Right cardiac atrium (tissue), 5 donors: ENCODE measurements around the gene EPHB1. TPM values are rescaled to one million over a fixed set of nuclear protein-coding genes. Genes with fewer than 3 reads are reported as not detected.

Source experiments
- ATAC-seq, 2 donors: fragments of 200-7000 bp; cut with Tn5 transposase; one replicate each; pipeline versions ENCODE4 v1.8.0 to v1.9.1; 2020; ENCODE audit warnings: moderate library complexity in 2 of 2, mild to moderate bottlenecking in 1 of 2
- DNase-seq, 3 donors: peaks; one replicate each; pipeline ENCODE4 v3.0.0-alpha.2; 2020
- H3K27ac ChIP-seq: one replicate; pipeline ENCODE4 v1.5.1; 2013; ENCODE audit warnings: mild to moderate bottlenecking, low read length, control low read depth, moderate library complexity
- H3K27me3 ChIP-seq: one replicate; pipeline ENCODE4 v1.6.1; 2013; ENCODE audit not compliant: control insufficient read depth, insufficient read depth
- H3K4me1 ChIP-seq: one replicate; pipeline ENCODE4 v1.6.1; 2013; ENCODE audit warnings: low read length; ENCODE audit not compliant: control insufficient read depth, insufficient read depth
- H3K4me3 ChIP-seq: one replicate; pipeline ENCODE4 v1.5.1; 2013; ENCODE audit warnings: low read length, control low read depth
- H3K9me3 ChIP-seq: one replicate; pipeline ENCODE4 v1.6.1; 2013; ENCODE audit warnings: low read length; ENCODE audit not compliant: control insufficient read depth
- WGBS: extraction: QIAGEN DNeasy Blood & Tissue Kit; methylation state at CpG from one replicate; pipeline ENCODE4 v1.1.7; 2013; 5-methylcytosine and 5-hydroxymethylcytosine counted together
- intact Hi-C, 4 donors: fragments of 100-400 bp; cut with DNase I; formaldehyde crosslinking; loops; one replicate each; pipeline versions ENCODE4 v1.11.0 to v1.14.0; 2022 to 2023
- polyA plus RNA-seq: library from polyadenylated mRNA; stranded (reverse); fragments of 200-250 nt; gene quantifications from one replicate; pipeline ENCODE4 v1.2.3, GENCODE V29; 2013
- total RNA-seq, 4 donors: library from RNA; stranded (reverse); fragmentation: NEBNext Ultra II Directional; extraction: Animal tissue kit (Norgen Biotek cat#: 25700); gene quantifications; one replicate each; pipeline ENCODE4 v1.2.1, GENCODE V29; 2021
- donor health status: healthy with polysubstance abuse.
- donor health status: DM: no; HTN: yes; CAD: no.
- donor health status: DM: no; HTN: no; CAD: no.
- donor health status: DM: no; HTN: yes; CAD: no; lungs with severe emphysema.
- donor health status: DM: yes; HTN: yes; CAD: no.

Gene EPHB1
- total and polyA plus RNA-seq, 5 donors = 0.23 to 1.6 (median 1.1) TPM

DNA sequence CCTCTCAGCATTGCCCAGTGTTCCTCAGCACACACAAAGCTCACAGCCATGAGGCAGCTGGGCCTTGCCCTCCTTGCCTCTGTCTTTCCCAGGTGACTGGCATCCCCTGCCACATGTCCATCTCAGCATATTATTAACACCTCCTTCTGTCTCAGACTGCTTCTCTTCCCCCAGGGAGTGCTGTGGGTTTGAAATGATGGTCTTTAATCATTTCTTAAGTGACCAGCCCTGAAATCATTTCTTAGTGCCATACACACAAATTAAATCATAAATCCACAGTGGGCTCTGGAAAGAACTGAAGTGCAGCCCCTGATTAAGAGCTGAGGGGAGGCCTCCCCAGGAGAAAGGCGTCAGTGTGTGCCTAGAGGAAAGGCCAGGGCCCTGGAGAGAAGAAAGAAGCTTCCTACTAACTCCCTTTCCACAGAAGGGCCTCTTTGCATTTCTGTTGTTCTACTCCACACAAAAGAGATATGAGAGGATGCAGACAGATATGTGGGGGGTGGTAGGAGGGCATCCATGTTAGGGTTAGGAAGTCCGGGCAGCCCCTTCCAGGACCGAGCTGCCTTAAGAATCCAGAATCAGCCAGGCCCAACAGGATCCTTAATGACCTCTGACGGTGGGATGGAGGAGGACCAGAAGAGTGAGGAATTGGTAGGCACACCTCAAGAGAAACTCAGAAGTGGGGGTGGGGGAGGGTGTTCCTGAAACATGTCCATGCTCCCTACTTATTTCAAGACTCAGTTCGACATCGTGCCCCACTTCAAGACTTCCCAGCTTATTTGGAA is 290.8 kb downstream of the EPHB1 start:
- Histone ChIP-seq H3K4me1 (no peaks in the 10 kb centered on the region), H3K27ac (no peak overlapping the region), H3K9me3 (no peaks in the 10 kb centered on the region), H3K4me3 (no peak overlapping the region), H3K27me3 (no peaks in the 10 kb centered on the region)
- ATAC-seq = no peak
- 83% methylated on average over 6 of the region's 6 CpGs for WGBS
- intact Hi-C loops = no loop called here
- no peak for DNase-seq

DNA sequence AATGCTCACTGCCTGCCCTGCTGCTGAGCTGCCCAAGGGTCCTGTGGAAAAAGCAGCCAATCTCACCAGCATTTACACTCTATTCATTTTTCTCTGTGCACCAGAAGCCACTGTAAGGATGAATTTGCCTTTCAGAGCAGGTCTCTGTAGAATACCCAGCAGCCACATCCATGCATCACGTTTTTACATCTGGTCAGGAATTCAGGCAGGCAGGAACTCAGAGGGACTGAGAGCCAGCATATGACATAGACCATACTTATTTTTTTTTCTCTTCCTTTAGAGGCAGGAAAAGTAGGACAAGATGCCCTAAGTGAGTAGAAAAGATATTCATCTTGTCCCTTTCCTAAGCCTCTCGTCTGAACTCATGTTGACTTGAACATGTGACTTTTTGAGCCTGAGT is 292.7 kb downstream of the EPHB1 start:
- Histone ChIP-seq H3K27ac (no peak overlapping the region), H3K27me3 (no peaks in the 10 kb centered on the region), H3K4me3 (no peak overlapping the region), H3K4me1 (no peaks in the 10 kb centered on the region), H3K9me3 (no peaks in the 10 kb centered on the region)
- intact Hi-C loops = no loop called here
- DNase-seq = no peak
- WGBS = 32% methylated on average over 2 of the region's 2 CpGs
- ATAC-seq = no peak

DNA sequence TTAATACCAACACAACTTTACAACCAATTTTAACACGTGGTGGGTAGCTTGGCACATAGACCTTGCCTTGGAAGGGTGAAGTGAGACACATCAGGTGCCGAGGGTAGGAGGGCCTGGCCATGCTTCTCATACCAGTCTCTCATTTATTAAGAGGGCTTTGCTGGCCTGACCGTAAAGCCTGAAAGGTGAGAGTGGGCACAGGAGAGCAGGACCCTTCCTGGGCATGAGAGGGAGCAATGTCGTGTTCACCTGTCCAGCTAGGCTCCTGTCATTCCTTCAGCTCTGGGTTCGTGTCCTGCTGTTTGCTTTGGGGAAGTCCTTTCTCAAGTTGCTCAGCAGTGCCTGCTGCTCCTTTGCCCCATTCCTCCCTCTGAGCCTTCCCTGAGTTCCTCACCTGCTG is 294.4 kb downstream of the EPHB1 start:
- H3K9me3 ChIP-seq = no peaks in the 10 kb centered on the region
- no peaks in the 10 kb centered on the region for H3K27me3 ChIP-seq
- DNase-seq (no peak), ATAC-seq (no peak)
- intact Hi-C loops = no loop called here
- no peaks in the 10 kb centered on the region for H3K4me1 ChIP-seq
- H3K27ac ChIP-seq = no peak overlapping the region
- 63% methylated on average over 5 of the region's 5 CpGs for WGBS
- H3K4me3 ChIP-seq = no peak overlapping the region

DNA sequence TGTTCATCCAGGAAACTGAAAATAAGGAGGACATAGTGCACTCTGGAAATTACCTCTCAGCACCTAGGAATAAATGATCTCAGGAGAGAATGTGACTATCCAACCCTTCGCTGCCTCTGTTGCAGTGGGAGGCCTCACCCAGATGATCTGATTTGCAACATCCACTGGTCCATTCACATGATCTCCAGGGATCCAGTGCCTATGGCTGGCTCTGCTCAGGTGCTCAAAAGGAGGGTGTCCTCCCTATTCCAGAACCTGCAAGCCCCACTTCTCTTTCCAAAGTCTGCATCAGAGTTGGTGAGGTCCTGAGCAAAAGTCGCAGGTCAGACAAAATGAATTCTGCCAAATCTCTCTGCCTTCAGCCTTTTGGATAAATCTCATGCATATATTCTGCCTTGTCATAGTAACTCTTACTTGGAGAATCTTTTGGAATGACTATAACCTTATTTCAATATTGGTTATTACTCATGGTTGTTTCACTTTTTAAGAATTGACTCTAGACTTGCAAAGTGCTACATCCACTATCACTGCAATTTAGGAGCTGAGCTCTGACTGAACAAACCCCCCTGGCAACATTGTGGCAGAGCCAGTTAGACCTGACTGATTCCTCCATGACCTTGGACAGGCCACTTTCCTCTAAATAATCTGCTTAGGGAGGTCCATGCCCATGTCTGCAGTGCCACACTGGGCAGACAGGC is 295.1 kb downstream of the EPHB1 start:
- intact Hi-C loops = no loop called here
- DNase-seq (no peak), ATAC-seq (no peak)
- Histone ChIP-seq H3K9me3 (no peaks in the 10 kb centered on the region), H3K27ac (no peak overlapping the region), H3K4me1 (no peaks in the 10 kb centered on the region), H3K4me3 (no peak overlapping the region), H3K27me3 (no peaks in the 10 kb centered on the region)
- 83% methylated on average over 2 of the region's 2 CpGs for WGBS

DNA sequence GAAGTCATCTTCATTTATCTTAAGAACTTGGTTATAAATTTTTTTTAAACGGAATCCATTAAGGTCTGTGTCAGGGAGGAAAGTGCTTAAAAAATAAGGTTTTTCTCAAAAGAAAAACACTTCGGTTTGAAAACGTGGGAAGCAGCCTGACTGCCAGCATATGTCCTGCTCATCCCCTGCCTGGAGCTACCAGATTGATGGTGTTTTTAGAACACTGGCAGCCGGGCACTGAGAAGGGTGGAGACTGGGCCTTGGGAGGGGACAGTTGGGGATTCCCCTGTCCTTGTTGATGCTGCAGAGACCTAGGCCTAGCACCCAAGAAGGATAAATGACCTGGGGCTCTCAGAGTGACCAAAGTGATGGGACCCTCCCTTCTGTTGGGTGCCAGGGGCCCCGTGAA is 296.9 kb downstream of the EPHB1 start:
- Histone ChIP-seq H3K4me1 (no peaks in the 10 kb centered on the region), H3K4me3 (no peak overlapping the region), H3K27ac (no peak overlapping the region), H3K27me3 (no peaks in the 10 kb centered on the region), H3K9me3 (no peaks in the 10 kb centered on the region)
- WGBS = 71% methylated on average over 5 of the region's 5 CpGs
- ATAC-seq (no peak), DNase-seq (no peak)
- intact Hi-C loops = no loop called here

DNA sequence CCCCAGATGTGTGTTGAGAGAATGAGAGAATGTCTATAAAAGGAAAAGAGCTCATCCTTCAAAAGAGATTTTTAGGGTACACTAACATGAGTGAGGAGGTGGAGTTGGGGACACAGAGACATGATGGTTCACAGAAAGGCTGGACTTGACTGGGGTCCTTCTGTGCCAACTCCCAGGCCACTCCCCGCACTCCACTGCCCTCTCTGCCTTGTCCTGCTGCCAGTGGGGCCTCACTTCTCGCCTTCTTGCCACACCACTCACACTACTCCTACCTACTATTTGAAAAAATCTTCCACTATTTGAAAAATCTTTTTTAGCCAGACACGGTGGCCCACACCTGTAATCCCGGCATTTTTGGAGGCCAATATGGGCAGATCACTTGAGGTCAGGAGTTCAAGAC is 298.1 kb downstream of the EPHB1 start:
- ATAC-seq (no peak), DNase-seq (no peak)
- no peak overlapping the region for H3K27ac ChIP-seq
- no peaks in the 10 kb centered on the region for H3K27me3 ChIP-seq
- no peak overlapping the region for H3K4me3 ChIP-seq
- intact Hi-C loops = no loop called here
- H3K9me3 ChIP-seq = no peaks in the 10 kb centered on the region
- H3K4me1 ChIP-seq = no peaks in the 10 kb centered on the region
- 89% methylated on average over 4 of the region's 4 CpGs for WGBS

DNA sequence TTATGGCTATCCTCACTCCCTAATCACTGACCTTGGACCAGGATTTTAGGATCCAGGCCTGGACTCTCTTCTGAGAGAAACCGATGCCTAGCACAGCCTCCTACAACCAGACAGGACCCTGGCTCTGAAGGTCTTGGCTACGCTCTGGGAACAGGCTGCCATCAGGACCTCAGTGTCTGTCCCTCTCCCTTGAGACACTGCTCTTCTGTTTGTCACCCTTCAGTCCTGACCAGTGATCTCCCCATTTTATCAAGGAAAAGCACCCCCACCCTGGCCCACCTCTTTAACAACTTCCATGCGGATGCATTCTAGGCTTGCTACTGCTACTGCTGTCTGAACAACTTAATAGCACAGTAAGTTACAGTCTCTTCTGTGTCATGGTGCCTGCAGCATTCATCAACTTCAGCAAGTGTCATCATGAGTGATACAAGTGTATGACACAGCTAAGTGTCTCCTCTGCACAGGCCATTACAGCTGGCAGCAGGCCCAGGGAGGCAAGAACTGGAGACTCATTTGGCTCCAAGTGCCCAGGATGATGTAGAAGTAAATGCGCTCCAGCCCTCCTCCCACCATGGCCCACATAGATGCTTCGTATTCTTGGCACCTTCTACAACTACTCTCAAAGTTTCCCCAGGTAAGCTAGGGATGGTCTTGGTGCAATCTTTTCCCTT is 302.4 kb downstream of the EPHB1 start:
- no peaks in the 10 kb centered on the region for H3K27me3 ChIP-seq
- intact Hi-C loops = no loop called here
- H3K4me1 ChIP-seq = no peaks in the 10 kb centered on the region
- no peak for ATAC-seq
- H3K4me3 ChIP-seq = no peak overlapping the region
- 78% methylated on average over 5 of the region's 5 CpGs for WGBS
- peak in 2 of 3 donors; percentile 47 to 53 for DNase-seq
- H3K9me3 ChIP-seq = no peaks in the 10 kb centered on the region
- H3K27ac ChIP-seq = no peak overlapping the region

DNA sequence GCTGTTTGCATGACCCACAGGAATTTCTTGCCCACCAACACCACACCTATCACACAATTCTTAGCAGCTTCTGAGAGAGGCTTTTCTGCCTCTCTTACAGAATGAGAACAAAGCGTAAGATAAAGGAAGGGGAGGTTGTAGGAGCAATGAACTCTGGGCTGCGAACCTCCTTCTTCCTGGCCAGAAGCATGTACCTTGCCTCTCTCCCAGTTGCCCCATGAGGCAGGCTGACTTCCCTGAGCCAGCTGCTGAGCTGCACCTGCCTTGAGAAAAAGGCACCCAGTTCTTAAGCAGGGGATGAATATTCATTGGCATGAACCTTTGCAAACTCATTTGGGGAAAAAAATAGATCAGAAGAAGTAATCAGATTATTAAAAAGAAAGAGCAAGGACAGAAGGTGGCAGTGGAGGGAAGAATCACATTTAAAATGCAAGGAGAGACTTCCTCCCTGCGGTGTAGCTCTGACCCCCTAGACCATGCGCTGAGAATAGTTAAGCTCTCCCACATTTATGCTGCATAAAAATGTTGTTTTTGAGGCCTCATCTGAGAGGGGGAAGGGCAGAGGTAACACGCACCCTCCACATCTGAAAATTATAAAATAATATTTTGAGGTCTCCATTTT is 304.8 kb downstream of the EPHB1 start:
- Histone ChIP-seq H3K4me3 (no peak overlapping the region), H3K4me1 (no peaks in the 10 kb centered on the region), H3K27me3 (no peaks in the 10 kb centered on the region), H3K9me3 (no peaks in the 10 kb centered on the region), H3K27ac (no peak overlapping the region)
- no peak for ATAC-seq
- DNase-seq = no peak
- WGBS = 59% methylated on average over 5 of the region's 5 CpGs
- intact Hi-C loops = no loop called here

DNA sequence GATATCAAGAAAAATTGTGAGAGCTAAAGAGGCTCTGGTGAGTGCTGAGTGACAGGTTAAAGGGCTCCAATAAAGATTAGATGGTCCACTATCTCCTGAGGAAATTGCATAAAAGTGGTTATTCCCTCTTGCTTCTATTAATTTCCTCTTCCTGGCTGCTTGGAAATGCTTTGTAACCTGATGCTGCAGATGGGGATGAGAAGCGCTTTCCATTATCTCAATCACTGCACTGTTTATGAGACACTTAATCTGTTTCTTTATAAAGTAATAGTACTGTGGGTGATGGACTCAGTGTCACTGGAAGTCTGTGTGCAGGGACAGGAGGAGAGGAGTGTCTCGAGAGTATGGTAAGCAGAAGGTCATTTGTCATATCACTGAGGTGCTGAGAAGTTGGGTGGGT is 305.3 kb downstream of the EPHB1 start:
- Histone ChIP-seq H3K4me3 (no peak overlapping the region), H3K27ac (no peak overlapping the region), H3K27me3 (no peaks in the 10 kb centered on the region), H3K9me3 (no peaks in the 10 kb centered on the region), H3K4me1 (no peaks in the 10 kb centered on the region)
- intact Hi-C loops = no loop called here
- WGBS = 42% methylated on average over 2 of the region's 2 CpGs
- ATAC-seq (no peak), DNase-seq (no peak)

DNA sequence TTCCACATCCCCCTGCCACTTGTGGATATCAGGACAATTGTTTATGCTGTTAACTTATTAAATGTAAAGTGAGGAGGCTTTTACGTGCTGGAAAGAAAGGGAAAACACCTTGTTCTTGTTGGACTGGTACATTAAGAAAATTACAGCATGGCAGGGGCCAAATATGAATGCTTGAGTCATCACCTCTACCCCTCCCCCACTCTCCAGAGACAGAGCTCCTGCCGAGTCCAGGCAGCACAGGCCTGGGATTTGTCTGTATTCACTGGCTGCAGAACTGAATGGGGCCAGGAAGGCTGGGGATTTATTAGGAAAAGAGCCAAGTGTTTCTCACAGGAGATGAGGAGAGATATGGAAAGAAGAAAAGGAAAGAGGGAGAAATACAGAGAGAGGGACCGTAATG is 308.9 kb downstream of the EPHB1 start:
- Histone ChIP-seq H3K4me3 (no peak overlapping the region), H3K9me3 (no peaks in the 10 kb centered on the region), H3K4me1 (no peaks in the 10 kb centered on the region), H3K27ac (no peak overlapping the region), H3K27me3 (no peaks in the 10 kb centered on the region)
- DNase-seq = no peak
- WGBS = 40% methylated on average over 3 of the region's 3 CpGs
- ATAC-seq = no peak
- intact Hi-C loops = no loop called here

DNA sequence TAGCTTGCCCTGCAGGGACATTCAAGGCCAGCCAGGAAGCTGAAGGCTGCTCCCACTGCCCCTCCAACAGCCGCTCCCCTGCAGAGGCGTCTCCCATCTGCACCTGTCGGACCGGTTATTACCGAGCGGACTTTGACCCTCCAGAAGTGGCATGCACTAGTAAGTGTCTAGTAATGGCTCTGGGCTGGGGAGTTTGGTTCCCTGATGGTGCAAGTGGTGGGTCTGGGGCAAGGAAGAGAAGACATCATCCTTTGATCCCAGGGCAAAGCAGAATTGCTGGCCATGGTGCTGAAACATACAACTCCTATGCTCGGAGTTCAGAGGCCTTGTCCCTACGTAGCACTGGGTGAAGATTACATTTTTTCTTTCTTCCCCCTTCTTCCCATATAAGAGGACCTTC is 311.4 kb downstream of the EPHB1 start:
- WGBS = 72% methylated on average over 8 of the region's 8 CpGs
- Histone ChIP-seq H3K4me3 (no peak overlapping the region), H3K27me3 (no peaks in the 10 kb centered on the region), H3K4me1 (no peaks in the 10 kb centered on the region), H3K9me3 (no peaks in the 10 kb centered on the region), H3K27ac (no peak overlapping the region)
- DNase-seq (no peak), ATAC-seq (no peak)
- intact Hi-C loops = no loop called here
